Suprapubic skin (tissue), 4 donors: ENCODE results near the gene NBPF14. TPM values are rescaled to one million over a fixed set of nuclear protein-coding genes. Genes with fewer than 3 reads are reported as not detected.
"Not testable (repeated sequence)": the region's sequence is repeated elsewhere in the genome, so short reads cannot be mapped to it uniquely, and the experiment has no call there.

Experiments
- DNase-seq, 2 donors: peaks; one replicate each; pipeline ENCODE4 v3.0.0-alpha.2; 2019; ENCODE audit warnings: low spot score in 2 of 2
- H3K27ac ChIP-seq: fragments of 200-600 bp; sonication (generic); one replicate; pipeline ENCODE4 v1.5.1; 2019
- H3K27me3 ChIP-seq: fragments of 200-600 bp; sonication (generic); one replicate; pipeline ENCODE4 v1.5.1; 2019
- H3K36me3 ChIP-seq: fragments of 200-600 bp; sonication (generic); one replicate; pipeline ENCODE4 v1.5.1; 2019
- H3K4me1 ChIP-seq: fragments of 200-600 bp; sonication (generic); one replicate; pipeline ENCODE4 v1.5.1; 2019
- H3K4me3 ChIP-seq: fragments of 200-600 bp; sonication (generic); one replicate; pipeline ENCODE4 v1.5.1; 2019; ENCODE audit warnings: mild to moderate bottlenecking
- H3K9me3 ChIP-seq: fragments of 200-600 bp; sonication (generic); one replicate; pipeline ENCODE4 v1.5.1; 2019
- POLR2A ChIP-seq, 2 donors: fragments of 450-650 bp; IDR thresholded peaks; one replicate each; pipeline ENCODE4 v1.6.1; 2017; ENCODE audit warnings: antibody characterized with exemption in 2 of 2, mild to moderate bottlenecking in 2 of 2, moderate library complexity in 2 of 2
- POLR2AphosphoS5 ChIP-seq, 3 donors: sonication (generic); formaldehyde crosslinking; IDR thresholded peaks; one replicate each; pipeline ENCODE4 v1.6.1; 2017; ENCODE audit warnings: antibody characterized with exemption in 3 of 3
- WGBS: methylation state at CpG from one replicate; pipeline ENCODE4 v1.1.5; 2018; 5-methylcytosine and 5-hydroxymethylcytosine counted together
- total RNA-seq, 4 donors: library from RNA; depleted of rRNA; stranded (reverse); fragments of >200 nt; gene quantifications; one replicate each; pipeline ENCODE4 v1.1.0, GENCODE V29; 2016

NBPF14 gene
- total RNA-seq, 4 donors from 2014 or later: 19.3 to 99.5 (median 46.9) TPM

DNA sequence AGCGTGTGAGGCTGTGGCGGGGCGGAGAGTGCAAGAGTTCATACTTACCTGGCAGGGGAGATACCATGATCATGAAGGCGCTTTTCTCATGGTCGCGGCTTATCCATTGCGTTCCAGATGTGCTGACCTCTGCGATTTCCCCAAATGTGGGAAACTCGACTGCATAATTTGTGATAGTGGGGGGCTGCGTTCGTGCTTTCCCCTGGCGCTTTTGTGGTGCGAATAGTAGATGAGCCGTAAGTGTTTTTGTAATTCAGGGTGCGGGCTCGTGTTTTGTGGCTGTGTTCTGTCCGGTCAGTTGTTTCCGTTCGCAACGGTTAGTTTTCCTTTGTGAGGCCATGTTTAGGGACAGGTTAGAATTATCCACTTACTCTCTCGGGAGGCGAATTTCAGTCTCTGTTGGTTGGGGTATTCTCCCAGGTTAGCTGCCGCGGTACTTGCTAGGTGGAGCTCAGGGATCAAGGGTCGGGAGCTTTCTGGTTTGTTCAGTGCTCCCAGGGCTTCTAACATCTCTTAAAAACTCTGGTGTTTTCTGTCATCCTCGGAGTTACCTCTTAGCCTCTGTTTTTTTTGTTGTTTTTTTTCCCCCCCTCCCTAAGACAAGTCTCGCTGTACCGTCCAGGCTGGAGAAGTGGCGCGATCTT is 73.1 kb downstream of the NBPF14 start:
- H3K27me3 ChIP-seq, H3K9me3 ChIP-seq, H3K4me1 ChIP-seq, H3K36me3 ChIP-seq: not testable (repeated sequence)
- Histone ChIP-seq H3K4me3 (peak overlapping the region; percentile 47), H3K27ac (peak overlapping the region; percentile 69)
- TF ChIP-seq POLR2AphosphoS5 (IDR thresholded peaks at IDR 0.05) (peak; percentile 87 to 92 (median 90)), POLR2A (IDR thresholded peaks at IDR 0.05) (peak; percentile 96 to 98)
- peak; percentile 89 to 92 for DNase-seq
- WGBS: under 1% methylated on average over 27 of the region's 30 CpGs

DNA sequence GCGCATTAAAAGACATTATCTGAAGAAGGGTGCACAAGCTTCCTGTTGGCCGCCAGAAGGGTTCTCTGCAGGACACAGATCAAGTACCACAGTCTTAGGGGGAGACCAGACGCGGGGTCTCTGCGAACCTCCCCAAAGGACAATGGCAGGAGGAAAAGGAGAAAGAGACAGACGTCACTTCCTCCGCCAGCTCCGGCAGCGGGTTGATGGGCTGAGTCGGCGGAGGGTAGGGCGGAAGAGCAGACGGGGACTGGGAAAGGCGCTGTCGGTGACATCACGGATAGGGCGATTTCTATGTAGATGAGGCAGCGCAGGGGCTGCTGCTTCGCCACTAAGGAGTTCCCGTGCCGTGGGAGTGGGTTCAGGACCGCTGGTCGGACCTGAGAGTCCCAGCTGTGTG is 73.7 kb downstream of the NBPF14 start:
- Histone ChIP-seq H3K27ac (peak overlapping the region; percentile 69), H3K4me3 (peak overlapping the region; percentile 47)
- WGBS: 13% methylated on average over 17 of the region's 23 CpGs
- H3K9me3 ChIP-seq, H3K27me3 ChIP-seq, H3K36me3 ChIP-seq, H3K4me1 ChIP-seq: not testable (repeated sequence)
- DNase-seq: peak; percentile 87 to 88

GRCh38 chr1:148514310-148514709 is 81.5 kb downstream of the NBPF14 start:
- not testable (repeated sequence) for DNase-seq, H3K4me3 ChIP-seq, H3K4me1 ChIP-seq, H3K27me3 ChIP-seq, H3K27ac ChIP-seq, H3K9me3 ChIP-seq, H3K36me3 ChIP-seq
- no CpG with 5 or more reads among the region's 3 CpGs for WGBS

DNA sequence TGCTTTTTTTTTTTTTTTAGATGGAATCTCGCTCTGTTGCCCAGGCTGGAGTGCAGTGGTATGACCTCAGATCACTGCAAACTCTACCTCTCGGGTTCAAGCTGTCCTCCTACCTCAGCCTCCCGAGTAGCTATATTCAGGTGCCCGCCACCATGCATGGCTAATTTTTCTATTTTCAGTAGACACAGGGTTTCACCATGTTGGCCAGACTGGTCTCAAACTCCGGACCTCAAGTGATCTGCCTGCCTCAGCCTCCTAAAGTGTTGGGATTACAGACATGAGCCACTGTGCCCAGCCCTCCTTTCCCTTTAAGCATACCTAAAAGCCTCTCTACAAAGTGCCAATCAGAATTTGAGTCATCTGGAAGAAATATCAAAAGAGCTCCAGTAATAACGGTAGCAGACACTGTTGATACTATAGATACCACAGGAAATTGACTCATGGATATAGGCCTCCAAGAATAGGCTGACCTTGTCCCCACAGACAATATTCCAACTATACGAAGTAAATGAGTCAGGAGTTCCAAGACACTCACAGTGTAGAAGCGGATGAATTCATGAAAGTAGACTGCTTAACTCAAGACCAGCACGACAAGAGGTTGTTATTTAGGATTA is 83.1 kb downstream of the NBPF14 start:
- 76% methylated on average over 8 of the region's 9 CpGs for WGBS
- DNase-seq, H3K9me3 ChIP-seq: not testable (repeated sequence)

GRCh38 chr1:148493933-148494332 is 101.9 kb downstream of the NBPF14 start:
- not testable (repeated sequence) for H3K27me3 ChIP-seq, DNase-seq, H3K4me1 ChIP-seq, H3K4me3 ChIP-seq, H3K36me3 ChIP-seq, H3K27ac ChIP-seq, H3K9me3 ChIP-seq

More for the DNA sequence above, 83.1 kb downstream of the NBPF14 start:
- H3K27me3 ChIP-seq, H3K4me1 ChIP-seq, H3K36me3 ChIP-seq, H3K4me3 ChIP-seq, H3K27ac ChIP-seq: not testable (repeated sequence)

DNA sequence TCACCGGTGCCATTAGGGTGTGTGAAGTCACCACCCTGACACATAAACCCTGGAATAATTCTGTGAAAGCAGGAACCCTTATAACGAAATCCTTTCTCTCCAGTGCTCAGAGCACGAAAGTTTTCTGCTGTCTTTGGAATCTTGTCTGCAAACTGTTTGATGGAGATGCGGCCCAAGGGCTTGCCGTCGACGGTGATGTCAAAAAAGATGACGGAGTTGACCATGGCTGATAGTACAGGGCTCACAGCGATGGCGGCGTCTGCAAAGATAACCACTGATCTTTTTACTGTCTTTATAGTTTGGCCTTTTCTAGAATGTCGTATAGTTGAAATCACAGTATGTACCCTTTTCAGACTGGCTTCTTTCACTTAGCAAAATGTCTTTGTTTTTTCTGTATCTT is 112.8 kb downstream of the NBPF14 start, which contains the start of gene PPIAL4G:
PPIAL4G (minus strand) TSS at position 274 of the 400 bp plus-strand sequence; CDS start at position 224, 50 bp downstream.
- WGBS: 81% methylated on average over 12 of the region's 12 CpGs
- not testable (repeated sequence) for H3K4me1 ChIP-seq
- DNase-seq: peak in 1 of 2 donors; percentile 52

More for the DNA sequence above, 112.8 kb downstream of the NBPF14 start, which contains the start of gene PPIAL4G:
- H3K9me3 ChIP-seq, H3K4me3 ChIP-seq, H3K36me3 ChIP-seq, H3K27me3 ChIP-seq, H3K27ac ChIP-seq: not testable (repeated sequence)

Other genes with a start within 250 kb of the NBPF14 start
- not detected for gene PPIAL4G, start 112.7 kb downstream of the NBPF14 start, total RNA-seq
- 10 to 100 TPM; 18.9 to 25.1 (median 20.4) TPM for gene NUDT4B, start 152.8 kb upstream of the NBPF14 start, total RNA-seq
- 100 to 1,000 TPM in 1 of 4 donors, 10 to 100 TPM in 3; 61.4 to 102 (median 78.1) TPM for gene PDE4DIP, start 248.4 kb upstream of the NBPF14 start, total RNA-seq